Common myeloid progenitor, CD34-positive (primary cell): Measurements from ENCODE around the gene ZNF396.

Experiments used
- CTCF ChIA-PET: fragments of 350-600 bp; sonication (Branson Sonifier 250); formaldehyde crosslinking; loops from one replicate; lab custom pipeline; 2021; ENCODE audit warnings: antibody characterized with exemption; lab: Charles Lee
- POLR2A ChIA-PET: fragments of 350-600 bp; sonication (Branson Sonifier 250); formaldehyde crosslinking; loops from one replicate; lab custom pipeline; 2021; ENCODE audit warnings: antibody characterized with exemption; lab: Charles Lee
- DNase-seq, 3 donors: peaks; one replicate each; pipeline versions ENCODE4 v3.0.0 to v3.0.0-alpha.2; 2013
- H3K27ac ChIP-seq, 2 experiments: 1 replicate in 1 of 2; 2 replicates in 1 of 2; pipeline ENCODE4 v1.7.0; 2013; ENCODE audit warnings: inconsistent platforms in 2 of 2, low read length in 2 of 2, mild to moderate bottlenecking in 2 of 2, low read depth in 1 of 2, moderate library complexity in 1 of 2; ENCODE audit not compliant: severe bottlenecking in 2 of 2, insufficient read depth in 1 of 2, poor library complexity in 1 of 2
- H3K27me3 ChIP-seq, 5 experiments: replicated peaks in 2 of 5; 1 replicate in 3 of 5; 2 replicates in 2 of 5; pipeline versions ENCODE4 v1.6.1 to v1.7.0; 2013; ENCODE audit warnings: low read length in 4 of 5, mild to moderate bottlenecking in 2 of 5, moderate library complexity in 2 of 5, inconsistent platforms in 1 of 5; ENCODE audit not compliant: insufficient read depth in 5 of 5, control insufficient read depth in 4 of 5
- H3K36me3 ChIP-seq, 4 experiments: 1 replicate in 2 of 4; 2 replicates in 2 of 4; pipeline versions ENCODE4 v1.6.1 to v1.7.0; 2013; ENCODE audit warnings: low read length in 3 of 4, control low read depth in 1 of 4, mild to moderate bottlenecking in 1 of 4; ENCODE audit not compliant: control insufficient read depth in 4 of 4, insufficient read depth in 4 of 4
- H3K4me1 ChIP-seq, 4 experiments: 1 replicate in 3 of 4; 2 replicates in 1 of 4; pipeline versions ENCODE4 v1.6.1 to v1.7.1; 2013; ENCODE audit warnings: low read length in 3 of 4, mild to moderate bottlenecking in 3 of 4, control low read depth in 1 of 4, inconsistent platforms in 1 of 4, moderate library complexity in 1 of 4; ENCODE audit not compliant: control insufficient read depth in 4 of 4, insufficient read depth in 4 of 4; ENCODE audit errors: control extremely low read depth in 1 of 4
- H3K4me3 ChIP-seq, 7 experiments: 1 replicate in 4 of 7; 2 replicates in 3 of 7; pipeline versions ENCODE4 v1.5.1 to v1.7.0; 2013; ENCODE audit warnings: mild to moderate bottlenecking in 7 of 7, low read length in 6 of 7, moderate library complexity in 6 of 7, inconsistent platforms in 2 of 7, low read depth in 2 of 7, control low read depth in 1 of 7; ENCODE audit not compliant: insufficient read depth in 4 of 7, control insufficient read depth in 1 of 7; ENCODE audit errors: extremely low read depth in 1 of 7
- H3K9me3 ChIP-seq, 5 experiments: 1 replicate in 4 of 5; 2 replicates in 1 of 5; pipeline versions ENCODE4 v1.6.1 to v1.7.1; 2013; ENCODE audit warnings: low read length in 4 of 5, mild to moderate bottlenecking in 2 of 5, inconsistent platforms in 1 of 5, low read depth in 1 of 5, moderate library complexity in 1 of 5; ENCODE audit not compliant: control insufficient read depth in 4 of 5, insufficient read depth in 2 of 5; ENCODE audit errors: control extremely low read depth in 1 of 5
- WGBS: methylation state at CpG from one replicate; pipeline ENCODE4 v1.1.5; 2013; ENCODE audit not compliant: insufficient coverage; 5-methylcytosine and 5-hydroxymethylcytosine counted together

ZNF396 gene

DNA sequence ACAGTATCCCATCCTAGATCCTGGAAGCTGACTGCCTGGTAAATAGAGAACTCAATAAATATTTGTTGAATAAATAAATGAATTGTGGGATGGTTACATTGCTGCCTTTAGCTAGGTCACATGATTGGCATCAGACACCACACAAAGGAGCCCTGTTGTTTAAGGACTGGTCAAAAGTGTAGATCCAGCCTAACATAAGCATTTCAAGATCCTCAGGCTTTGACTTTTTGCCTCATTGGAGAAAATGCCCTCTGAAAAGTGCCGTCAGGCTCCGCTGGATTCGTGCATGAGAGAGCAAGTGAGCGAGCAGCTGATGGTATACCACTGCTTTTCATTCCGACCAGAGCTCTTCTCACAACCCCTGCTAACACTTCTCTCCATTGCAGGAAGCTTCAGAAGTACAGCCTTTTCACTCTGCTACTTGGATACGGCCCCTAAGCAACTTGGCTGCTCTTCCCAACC lies 31.6 kb downstream of the ZNF396 start:
- H3K36me3 ChIP-seq = peaks cover 0 to 16% (median 6%) of the 10 kb centered on the region in 4 experiments
- H3K4me3 ChIP-seq = no peak overlapping the region
- ChIA-PET POLR2A (no interaction called here), CTCF (interaction anchor here (1.2 to 4.7 kb wide), 4 partner anchors 10 to 116 kb away, joined by 3 to 33 read pairs (median 16); no protein-coding TSS in a partner anchor)
- 90% methylated on average over 5 of the region's 6 CpGs for WGBS
- DNase-seq = peak in 2 of 3 donors; percentile 12 to 17
- H3K9me3 ChIP-seq = no peaks in the 10 kb centered on the region
- peaks cover 8 to 21% (median 17%) of the 10 kb centered on the region in 4 experiments for H3K4me1 ChIP-seq
- H3K27me3 ChIP-seq = no peaks in the 10 kb centered on the region
- H3K27ac ChIP-seq = no peak overlapping the region

DNA sequence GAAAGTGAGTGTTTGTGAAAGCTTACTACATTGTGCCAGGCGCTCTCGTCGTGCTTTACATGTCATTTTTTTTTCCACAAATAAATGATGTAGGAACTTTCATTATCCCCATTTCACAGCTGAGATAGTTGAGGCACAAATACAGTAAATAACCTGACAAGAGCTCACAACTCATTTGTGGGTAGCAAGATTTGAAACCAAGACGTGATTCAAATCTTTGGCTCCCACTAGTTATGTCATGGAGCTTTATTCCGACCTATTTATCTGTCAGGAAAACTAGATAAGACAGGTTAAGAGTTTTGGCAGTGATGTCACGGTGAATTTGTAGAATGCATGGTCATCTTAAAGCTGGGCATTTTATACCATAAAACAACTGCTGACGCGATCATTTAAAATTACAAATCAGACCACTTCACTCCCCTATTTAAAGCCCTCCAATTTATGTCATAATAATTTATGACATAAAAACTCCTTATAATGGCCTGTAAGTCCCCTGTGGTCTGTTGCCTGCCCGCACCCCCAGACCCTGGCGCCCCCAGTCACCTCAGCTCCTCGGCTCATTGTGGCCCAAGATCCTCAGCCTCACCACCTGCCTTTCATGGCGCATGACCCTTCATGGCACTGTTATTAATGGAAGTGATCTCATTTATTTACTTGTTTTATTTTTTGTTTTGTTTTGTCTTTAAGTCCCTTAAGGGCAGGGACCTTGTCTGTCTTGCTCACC lies 32.2 kb downstream of the ZNF396 start:
- DNase-seq = peak in 2 of 3 donors; percentile 58 to 64
- ChIA-PET POLR2A (interaction anchor here (0.9 to 1.4 kb wide), 3 partner anchors 78 to 153 kb away, joined by 3 to 6 read pairs (median 4); partner anchors contain the start of genes INO80C and ZNF397), CTCF (interaction anchor here (0.9 to 4.7 kb wide), 6 partner anchors 10 to 115 kb away, joined by 3 to 33 read pairs (median 4); partner anchors contain the start of gene ZSCAN30)
- H3K4me1 ChIP-seq = peaks cover 8 to 21% (median 17%) of the 10 kb centered on the region in 4 experiments
- H3K9me3 ChIP-seq = no peaks in the 10 kb centered on the region
- H3K36me3 ChIP-seq = peaks cover 5 to 22% (median 12%) of the 10 kb centered on the region in 4 experiments
- 83% methylated on average over 1 of the region's 12 CpGs for WGBS
- H3K27ac ChIP-seq = peak overlapping the region; percentile 99
- peak overlapping the region in 6 of 7 experiments; percentile 77 to 94 (median 84) for H3K4me3 ChIP-seq
- no peaks in the 10 kb centered on the region for H3K27me3 ChIP-seq

DNA sequence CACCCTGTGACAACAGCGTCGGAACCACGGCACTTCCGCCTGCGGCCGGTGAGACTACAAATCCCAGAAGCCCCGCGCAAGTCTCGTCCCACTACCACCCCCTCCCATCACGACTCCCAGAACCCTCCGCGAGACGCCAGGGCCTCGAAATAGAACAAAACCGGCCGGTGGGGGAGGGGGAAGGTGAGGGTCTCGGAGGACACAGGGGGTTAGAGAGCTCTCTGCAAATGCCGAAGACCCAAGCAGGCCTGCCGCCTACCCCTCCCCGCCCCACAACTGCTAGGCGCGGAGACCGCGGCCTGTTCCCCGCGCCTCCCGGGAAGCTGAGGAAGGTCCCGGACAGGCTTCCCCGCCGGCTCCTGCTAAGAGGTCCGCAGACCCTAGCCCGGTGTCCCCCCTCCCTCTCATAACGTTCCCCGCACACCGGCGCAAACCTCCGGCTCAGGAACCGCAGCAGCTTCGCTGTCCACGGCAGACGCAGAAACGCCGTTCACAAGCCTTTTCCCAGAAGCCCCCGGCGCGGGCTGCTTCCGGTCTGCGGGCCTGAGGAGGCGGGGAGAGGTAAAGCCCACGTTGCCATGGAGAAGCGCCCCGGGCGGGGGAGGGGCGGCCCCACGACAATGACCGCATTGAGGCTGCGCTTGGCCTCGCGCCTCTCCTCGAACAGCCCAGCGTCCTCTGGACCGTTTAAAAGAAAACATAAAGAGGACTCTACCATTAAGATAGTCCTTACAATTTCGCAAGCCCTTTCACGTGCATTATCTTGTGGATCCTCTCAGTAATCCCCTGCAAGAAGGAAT lies 33.0 kb downstream of the ZNF396 start, which contains the start of gene ZNF24:
TSS of gene ZNF24 (minus strand) at position 485 of the 800 bp plus-strand sequence. CDS start 3,770 bp downstream, outside the sequence.
- no peaks in the 10 kb centered on the region for H3K9me3 ChIP-seq
- ChIA-PET CTCF (interaction anchor here (0.9 to 4.7 kb wide), 6 partner anchors 10 to 114 kb away, joined by 3 to 33 read pairs (median 4); partner anchors contain the start of gene ZSCAN30), POLR2A (interaction anchor here (0.6 to 1.4 kb wide), 5 partner anchors 54 to 224 kb away, joined by 3 to 6 read pairs (median 4); partner anchors contain the start of genes INO80C, ZNF397 and ZSCAN30)
- no peaks in the 10 kb centered on the region for H3K27me3 ChIP-seq
- under 1% methylated on average over 47 of the region's 64 CpGs for WGBS
- peaks cover 12 to 29% (median 19%) of the 10 kb centered on the region in 4 experiments for H3K36me3 ChIP-seq
- H3K27ac ChIP-seq = peak within 1 kb of the TSS; percentile 99
- DNase-seq = peak; percentile 93 to 97 (median 97)
- H3K4me1 ChIP-seq = peaks cover 8 to 21% (median 17%) of the 10 kb centered on the region in 4 experiments
- H3K4me3 ChIP-seq = peak within 1 kb of the TSS; percentile 62 to 94 (median 83)

GRCh38 chr18:35343488-35343935 lies 33.6 kb downstream of the ZNF396 start:
- Histone ChIP-seq H3K4me1 (peaks cover 8 to 21% (median 17%) of the 10 kb centered on the region in 4 experiments), H3K36me3 (peaks cover 18 to 36% (median 23%) of the 10 kb centered on the region in 4 experiments), H3K9me3 (no peaks in the 10 kb centered on the region), H3K27ac (peak overlapping the region; percentile 99), H3K27me3 (no peaks in the 10 kb centered on the region), H3K4me3 (peak overlapping the region; percentile 62 to 94 (median 83))
- ChIA-PET POLR2A (interaction anchor here (0.6 to 1.4 kb wide), 4 partner anchors 54 to 223 kb away, joined by 3 to 6 read pairs (median 4); partner anchors contain the start of genes INO80C, ZNF397 and ZSCAN30), CTCF (interaction anchor here (1.7 to 4.7 kb wide), 2 partner anchors 12 to 54 kb away, joined by 3 to 28 read pairs; partner anchors contain the start of gene ZSCAN30)
- no peak for DNase-seq
- WGBS = 2% methylated on average over 13 of the region's 15 CpGs

- H3K27me3 ChIP-seq = no peaks in the 10 kb centered on the region
- H3K4me3 ChIP-seq = no peak overlapping the region
- POLR2A ChIA-PET = no interaction called here
- CTCF ChIA-PET = interaction anchor here (1.4 kb wide), 1 partner anchor 49 kb away, joined by 3 read pairs; no protein-coding TSS in a partner anchor
- 100% methylated on average over 4 of the region's 5 CpGs for WGBS
- no peak for DNase-seq
- H3K36me3 ChIP-seq = peaks cover 44 to 88% (median 62%) of the 10 kb centered on the region in 4 experiments
- no peaks in the 10 kb centered on the region for H3K4me1 ChIP-seq
- no peak overlapping the region for H3K27ac ChIP-seq
- H3K9me3 ChIP-seq = no peaks in the 10 kb centered on the region
Observed at GRCh38 chr18:35337286-35337685, 39.9 kb downstream of the ZNF396 start.

- no peaks in the 10 kb centered on the region for H3K27me3 ChIP-seq
- no peaks in the 10 kb centered on the region for H3K9me3 ChIP-seq
- WGBS = 93% methylated on average over 3 of the region's 4 CpGs
- DNase-seq = no peak
- no peaks in the 10 kb centered on the region for H3K4me1 ChIP-seq
- no peak overlapping the region for H3K27ac ChIP-seq
- H3K4me3 ChIP-seq = no peak overlapping the region
- ChIA-PET CTCF (interaction anchor here (1.4 kb wide), 1 partner anchor 105 kb away, joined by 5 read pairs; no protein-coding TSS in a partner anchor), POLR2A (no interaction called here)
- peaks cover 44 to 84% (median 64%) of the 10 kb centered on the region in 4 experiments for H3K36me3 ChIP-seq
Observed at GRCh38 chr18:35335866-35336265, 41.3 kb downstream of the ZNF396 start.
